Endodermal cell (in vitro differentiated cells): Measurements from ENCODE around the gene MNX1. TPM values are rescaled to one million over a fixed set of nuclear protein-coding genes. Genes with fewer than 3 reads are reported as not detected.
A peak's percentile ranks its signal among the peaks of the same experiment; 100 is the strongest.

Experiments used
- DNase-seq: peaks from one replicate; pipeline ENCODE4 v3.0.0-alpha.2; 2017
- H3K27ac ChIP-seq: 2 replicates; pipeline ENCODE4 v1.5.1; 2013; ENCODE audit warnings: mild to moderate bottlenecking, low read depth, low read length, moderate library complexity
- H3K27me3 ChIP-seq: 2 replicates; pipeline ENCODE4 v1.6.1; 2013; ENCODE audit warnings: mild to moderate bottlenecking, low read length, moderate library complexity; ENCODE audit not compliant: insufficient read depth, control insufficient read depth, poor library complexity, severe bottlenecking
- H3K36me3 ChIP-seq: 2 replicates; pipeline ENCODE4 v1.7.0; 2013; ENCODE audit warnings: mild to moderate bottlenecking, low read length, moderate library complexity; ENCODE audit not compliant: control insufficient read depth, insufficient read depth
- H3K4me1 ChIP-seq: one replicate; pipeline ENCODE4 v1.7.0; 2013; ENCODE audit warnings: low read length; ENCODE audit not compliant: control insufficient read depth, insufficient read depth
- H3K4me3 ChIP-seq: 2 replicates; pipeline ENCODE4 v1.5.1; 2013; ENCODE audit warnings: mild to moderate bottlenecking, low read length, moderate library complexity
- H3K9ac ChIP-seq: 2 replicates; pipeline ENCODE4 v1.6.1; 2013; ENCODE audit warnings: mild to moderate bottlenecking, low read length, moderate library complexity; ENCODE audit not compliant: poor library complexity, severe bottlenecking; ENCODE audit errors: extremely low read depth
- H3K9me3 ChIP-seq: 2 replicates; pipeline ENCODE4 v1.6.1; 2013; ENCODE audit warnings: mild to moderate bottlenecking, low read length, moderate library complexity; ENCODE audit not compliant: control insufficient read depth
- H3K27ac Mint-ChIP-seq: 2 replicates; pipeline ENCODE4 v1.8.0; 2020; ENCODE audit warnings: mixed read lengths
- H3K27me3 Mint-ChIP-seq: 2 replicates; pipeline ENCODE4 v1.8.0; 2021; ENCODE audit warnings: mild to moderate bottlenecking, mixed read lengths; ENCODE audit not compliant: insufficient read depth
- H3K36me3 Mint-ChIP-seq: 2 replicates; pipeline ENCODE4 v1.8.0; 2020; ENCODE audit warnings: low read depth, mixed read lengths
- H3K4me1 Mint-ChIP-seq: 2 replicates; pipeline ENCODE4 v1.8.0; 2020; ENCODE audit warnings: mixed read lengths
- H3K4me3 Mint-ChIP-seq: 2 replicates; pipeline ENCODE4 v1.8.0; 2020; ENCODE audit warnings: mild to moderate bottlenecking, moderate library complexity, mixed read lengths
- H3K9me3 Mint-ChIP-seq: 2 replicates; pipeline ENCODE4 v1.8.0; 2020; ENCODE audit warnings: mild to moderate bottlenecking, mixed read lengths
- WGBS, 2 experiments: methylation state at CpG; one replicate each; pipeline versions ENCODE4 v1.1.5 to v1.1.7; 2013; ENCODE audit warnings: missing lambda C conversion rate in 2 of 2, mixed read lengths in 1 of 2; ENCODE audit not compliant: insufficient coverage in 1 of 2, insufficient read length in 1 of 2; 5-methylcytosine and 5-hydroxymethylcytosine counted together
- total RNA-seq, 2 donors: library from RNA; stranded (reverse); fragmentation: NEBNext Ultra II Directional in 1 of 2; extraction: Animal tissue kit (Norgen Biotek cat#: 25700) in 1 of 2; gene quantifications; 2 replicates in 1 of 2; 3 replicates in 1 of 2; pipeline ENCODE4 v1.2.1, GENCODE V29; 2021
- TF ChIP-seq, protein P1 (sequence below): fragments of 200-600 bp; sonication (generic); conservative IDR thresholded peaks from 2 replicates; pipeline ENCODE4 v1.5.0; 2021; ENCODE audit warnings: antibody characterized with exemption, mild to moderate bottlenecking

The MNX1 gene
- total RNA-seq, 2 donors from 2014 or later = 14.5 to 18.7 TPM

DNA sequence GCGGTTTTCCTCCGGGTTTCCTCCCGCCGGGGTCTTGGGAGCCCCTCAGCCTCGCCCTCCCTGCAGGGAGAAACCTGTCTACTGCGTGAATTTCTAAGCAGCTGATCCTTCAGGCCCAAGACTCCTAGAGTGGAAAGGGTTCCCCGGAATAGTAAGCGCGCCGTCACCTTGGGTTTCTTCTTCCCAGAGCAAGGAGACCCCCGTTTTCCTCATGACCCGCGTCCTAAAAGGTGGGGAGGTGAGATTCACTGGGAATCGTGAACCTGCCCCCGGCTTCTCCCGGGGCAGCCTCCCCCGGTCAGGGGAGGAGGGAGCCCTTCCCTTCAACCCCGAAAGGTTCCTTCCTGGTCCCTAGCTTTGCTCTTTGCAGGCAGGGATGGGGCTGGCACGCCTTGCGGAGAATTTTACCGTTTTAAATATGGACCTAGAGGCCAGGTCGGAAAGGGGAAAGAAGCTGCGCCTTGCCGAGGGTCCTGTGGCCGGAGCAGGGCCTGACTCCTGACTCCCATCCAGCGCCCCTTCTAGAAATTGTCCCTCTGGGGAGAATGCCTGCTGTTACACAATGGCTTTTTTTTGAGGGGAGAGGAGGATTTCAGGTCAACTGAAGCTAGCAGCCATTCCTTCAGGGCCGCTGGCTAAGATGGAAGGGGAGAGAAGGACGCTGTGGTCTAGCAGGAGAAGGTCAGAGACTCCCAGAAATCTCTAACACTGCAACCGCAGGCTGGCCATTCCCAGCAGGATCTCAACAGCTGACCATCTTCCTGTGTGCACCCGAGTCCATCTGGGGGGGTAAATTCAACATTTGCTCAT, 11.6 kb upstream of the MNX1 start:
- H3K4me1 ChIP-seq = peaks cover 11% of the 10 kb centered on the region
- no peak overlapping the region for H3K27ac Mint-ChIP-seq
- H3K27me3 ChIP-seq = peaks cover 100% of the 10 kb centered on the region
- H3K9me3 Mint-ChIP-seq = no peaks in the 10 kb centered on the region
- H3K36me3 ChIP-seq = no peaks in the 10 kb centered on the region
- TF ChIP-seq, protein P1, sequence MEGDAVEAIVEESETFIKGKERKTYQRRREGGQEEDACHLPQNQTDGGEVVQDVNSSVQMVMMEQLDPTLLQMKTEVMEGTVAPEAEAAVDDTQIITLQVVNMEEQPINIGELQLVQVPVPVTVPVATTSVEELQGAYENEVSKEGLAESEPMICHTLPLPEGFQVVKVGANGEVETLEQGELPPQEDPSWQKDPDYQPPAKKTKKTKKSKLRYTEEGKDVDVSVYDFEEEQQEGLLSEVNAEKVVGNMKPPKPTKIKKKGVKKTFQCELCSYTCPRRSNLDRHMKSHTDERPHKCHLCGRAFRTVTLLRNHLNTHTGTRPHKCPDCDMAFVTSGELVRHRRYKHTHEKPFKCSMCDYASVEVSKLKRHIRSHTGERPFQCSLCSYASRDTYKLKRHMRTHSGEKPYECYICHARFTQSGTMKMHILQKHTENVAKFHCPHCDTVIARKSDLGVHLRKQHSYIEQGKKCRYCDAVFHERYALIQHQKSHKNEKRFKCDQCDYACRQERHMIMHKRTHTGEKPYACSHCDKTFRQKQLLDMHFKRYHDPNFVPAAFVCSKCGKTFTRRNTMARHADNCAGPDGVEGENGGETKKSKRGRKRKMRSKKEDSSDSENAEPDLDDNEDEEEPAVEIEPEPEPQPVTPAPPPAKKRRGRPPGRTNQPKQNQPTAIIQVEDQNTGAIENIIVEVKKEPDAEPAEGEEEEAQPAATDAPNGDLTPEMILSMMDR = no peak
- H3K4me3 Mint-ChIP-seq = peak overlapping the region; percentile 24
- H3K36me3 Mint-ChIP-seq = no peaks in the 10 kb centered on the region
- no peaks in the 10 kb centered on the region for H3K9me3 ChIP-seq
- H3K27me3 Mint-ChIP-seq = peaks cover 99% of the 10 kb centered on the region
- no peak overlapping the region for H3K9ac ChIP-seq
- no peak overlapping the region for H3K27ac ChIP-seq
- H3K4me1 Mint-ChIP-seq = peaks cover 23% of the 10 kb centered on the region
- DNase-seq = peak; percentile 67
- H3K4me3 ChIP-seq = peak overlapping the region; percentile 23
- 5 to 8% methylated on average over 14 to 30 of the region's 30 CpGs for WGBS, 2 experiments

DNA sequence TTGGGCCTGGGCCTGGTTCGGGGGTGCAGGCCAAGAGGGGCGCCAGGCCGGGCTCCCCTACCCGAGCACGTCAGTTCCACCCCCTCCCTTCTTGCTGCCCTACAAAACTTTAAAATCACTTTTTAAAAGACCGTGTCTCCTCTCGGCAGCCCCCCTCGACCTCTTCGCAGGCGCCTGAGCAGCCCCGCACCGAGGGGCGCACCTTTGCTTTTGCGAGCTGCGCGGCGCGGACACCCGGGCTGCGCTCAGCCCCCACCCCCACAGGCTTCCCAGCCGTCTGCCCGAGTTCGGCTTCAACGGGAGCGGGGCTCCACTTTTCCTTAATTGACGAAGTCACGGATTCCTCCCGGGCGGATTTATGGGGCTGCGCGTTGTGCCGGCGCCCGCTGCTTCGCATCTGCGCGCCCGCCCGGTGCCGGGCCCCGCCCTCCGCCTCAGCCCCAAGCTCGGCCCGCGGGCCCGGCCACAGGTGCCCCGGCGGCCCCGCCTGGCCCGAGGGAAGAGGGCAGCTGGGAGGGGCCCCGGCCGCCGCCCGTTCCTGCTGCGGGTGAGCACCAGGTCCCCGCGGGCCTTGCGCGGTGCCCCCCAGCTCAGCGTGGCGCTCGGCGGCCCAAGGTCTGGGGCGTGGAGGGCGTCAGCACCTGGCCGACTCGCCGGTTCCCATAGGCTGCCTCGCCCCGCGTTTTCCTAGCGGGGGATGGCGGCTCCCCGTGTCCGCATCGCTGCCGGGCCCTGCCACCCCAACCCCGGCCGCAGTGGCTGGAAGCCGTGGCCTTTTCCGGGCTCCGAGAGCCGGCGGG, 10.8 kb upstream of the MNX1 start:
- DNase-seq = peak; percentile 67

DNA sequence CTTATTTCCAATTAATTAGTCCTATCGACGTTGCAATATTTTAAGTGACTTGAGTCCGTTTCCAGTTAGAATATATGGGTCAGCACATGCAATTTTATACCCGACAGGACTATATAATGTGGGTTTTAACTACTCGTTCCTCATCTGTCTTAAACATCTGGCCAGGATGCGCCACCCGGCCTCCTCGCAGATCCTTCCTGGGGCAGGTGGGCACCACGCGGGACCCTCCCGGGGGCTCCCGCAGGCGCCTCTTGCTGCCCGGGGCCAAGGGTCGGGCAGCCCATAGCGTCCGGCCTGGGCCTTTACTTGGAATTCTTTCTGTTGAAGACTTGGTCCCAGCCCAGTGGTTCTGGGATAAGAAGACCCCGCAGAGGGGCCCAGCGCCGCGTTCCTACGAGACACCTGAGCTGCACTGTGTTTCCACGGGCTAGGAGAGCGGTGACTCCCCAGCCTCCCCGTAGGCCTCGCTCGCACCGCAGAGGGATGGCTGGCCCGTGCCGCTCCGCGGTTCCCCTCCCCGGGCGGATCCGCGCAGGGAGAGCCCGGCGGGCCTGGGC, 10.1 kb upstream of the MNX1 start:
- Mint-ChIP-seq H3K4me3 (peak overlapping the region; percentile 27), H3K9me3 (no peaks in the 10 kb centered on the region), H3K4me1 (peaks cover 35% of the 10 kb centered on the region), H3K27me3 (peaks cover 99% of the 10 kb centered on the region), H3K36me3 (no peaks in the 10 kb centered on the region), H3K27ac (no peak overlapping the region)
- WGBS, 2 experiments = 2 to 3% methylated on average over 15 to 38 of the region's 38 CpGs
- peak; percentile 74 for DNase-seq
- H3K4me3 ChIP-seq = peak overlapping the region; percentile 49
- TF ChIP-seq, protein P1 = no peak
- H3K9ac ChIP-seq = no peak overlapping the region
- peaks cover 11% of the 10 kb centered on the region for H3K4me1 ChIP-seq
- H3K36me3 ChIP-seq = no peaks in the 10 kb centered on the region
- H3K27me3 ChIP-seq = peaks cover 100% of the 10 kb centered on the region
- no peaks in the 10 kb centered on the region for H3K9me3 ChIP-seq
- H3K27ac ChIP-seq = no peak overlapping the region

More for the DNA sequence above, 10.8 kb upstream of the MNX1 start:
- Histone ChIP-seq H3K4me3 (peak overlapping the region; percentile 49), H3K27ac (no peak overlapping the region), H3K27me3 (peaks cover 100% of the 10 kb centered on the region), H3K4me1 (peaks cover 11% of the 10 kb centered on the region), H3K9me3 (no peaks in the 10 kb centered on the region), H3K36me3 (no peaks in the 10 kb centered on the region), H3K9ac (no peak overlapping the region)
- peaks cover 99% of the 10 kb centered on the region for H3K27me3 Mint-ChIP-seq
- peak overlapping the region; percentile 27 for H3K4me3 Mint-ChIP-seq
- no peaks in the 10 kb centered on the region for H3K9me3 Mint-ChIP-seq
- H3K27ac Mint-ChIP-seq = no peak overlapping the region
- peaks cover 30% of the 10 kb centered on the region for H3K4me1 Mint-ChIP-seq
- TF ChIP-seq, protein P1 = no peak
- no peaks in the 10 kb centered on the region for H3K36me3 Mint-ChIP-seq
- WGBS, 2 experiments = 1% methylated on average over 42 to 84 of the region's 84 CpGs
